ENCODE data around the gene SMCO1.
A peak's percentile ranks its signal among the peaks of the same experiment; 100 is the strongest.
"Not testable (repeated sequence)": the region's sequence is repeated elsewhere in the genome, so short reads cannot be mapped to it uniquely, and the experiment has no call there.

The SMCO1 gene

DNA sequence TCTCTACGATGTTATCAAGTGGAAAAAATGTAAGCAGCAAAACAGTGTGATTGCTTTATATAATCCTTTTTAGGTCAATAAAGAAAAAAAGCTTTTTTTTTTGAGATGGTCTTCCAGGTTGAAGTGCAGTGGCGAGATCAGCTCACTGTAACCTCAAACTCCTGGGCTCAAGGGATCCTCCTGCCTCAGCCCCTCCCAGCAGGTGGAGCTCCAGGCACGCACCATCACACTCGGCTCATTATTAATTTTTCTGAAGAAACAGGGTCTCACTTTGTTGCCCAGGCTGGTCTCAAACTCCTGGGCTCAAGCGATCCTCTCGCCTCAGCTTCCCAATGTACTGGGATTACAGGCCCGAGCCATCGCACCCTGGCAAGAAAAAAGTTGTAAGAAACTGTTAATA is 28.9 kb downstream of the SMCO1 start:
- peak; percentile 36 for DNase-seq

DNA sequence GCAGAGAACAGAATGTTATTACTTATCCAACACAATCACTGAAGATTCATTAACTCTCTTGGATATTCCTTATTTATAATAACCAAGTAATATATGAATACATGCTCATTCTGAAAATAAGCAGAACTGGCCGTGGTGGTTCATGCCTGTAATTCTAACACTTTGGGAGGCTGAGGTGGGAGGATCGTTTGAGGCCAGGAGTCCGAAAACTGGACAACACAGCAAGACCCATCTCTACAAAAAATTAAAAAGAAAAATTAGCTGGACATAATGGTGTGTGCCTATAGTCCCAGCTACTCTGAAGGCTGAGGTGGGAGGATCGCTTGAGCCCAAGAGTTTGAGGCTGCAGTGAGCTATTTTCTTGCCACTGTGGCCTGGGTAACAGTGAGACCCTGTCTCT is 37.5 kb downstream of the SMCO1 start:
- no peak for DNase-seq

GRCh38 chr3:196472286-196472685 is 42.9 kb downstream of the SMCO1 start:
- DNase-seq: no peak

DNA sequence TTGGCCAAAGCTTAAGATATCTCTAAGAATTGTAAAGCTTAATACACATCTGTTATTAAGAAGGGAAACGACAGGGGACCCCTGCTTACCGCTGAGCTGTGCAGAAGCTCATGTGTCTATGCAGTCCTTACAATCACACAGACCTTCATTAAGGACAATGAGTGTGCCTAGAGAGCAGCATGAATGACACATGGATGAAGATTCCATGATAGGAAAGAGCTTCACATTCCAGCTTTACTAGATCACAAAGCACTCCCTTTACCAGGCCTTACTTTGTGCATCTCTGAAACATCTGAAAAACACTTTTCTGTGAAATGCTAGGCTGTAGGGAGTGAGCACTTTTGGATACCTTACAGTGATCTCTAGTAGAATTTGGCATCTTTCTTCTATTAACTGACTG is 43.6 kb downstream of the SMCO1 start:
- DNase-seq: no peak

- DNase-seq: not testable (repeated sequence)
Measured at GRCh38 chr3:196470182-196470581, 45.0 kb downstream of the SMCO1 start.

GRCh38 chr3:196463804-196464203 is 51.3 kb downstream of the SMCO1 start:
- DNase-seq: no peak

GRCh38 chr3:196463478-196463756 is 51.7 kb downstream of the SMCO1 start:
- no peak for DNase-seq

- not testable (repeated sequence) for DNase-seq
Measured at GRCh38 chr3:196462680-196463477, 52.3 kb downstream of the SMCO1 start.

- DNase-seq: no peak
Measured at GRCh38 chr3:196458063-196458462, 57.1 kb downstream of the SMCO1 start.

- not testable (repeated sequence) for DNase-seq
Measured at GRCh38 chr3:196457470-196457869, 57.7 kb downstream of the SMCO1 start.
